ENCODE results near the gene IGFBPL1. TPM values are rescaled to one million over a fixed set of nuclear protein-coding genes. Genes with fewer than 3 reads are reported as not detected.

The IGFBPL1 gene
- polyA plus RNA-seq, 1 donor (not counting 4 experiments of a cell fraction or from before 2014, with no cell fraction given) = not detected

- H4K20me1 ChIP-seq (ENCODE audit: control insufficient read depth, extremely low read depth, insufficient read depth, low read length) = no peaks in the 10 kb centered on the region
- no peaks in the 10 kb centered on the region for H3K36me3 ChIP-seq (ENCODE audit: control insufficient read depth in 2 of 2, extremely low read depth in 1 of 2, insufficient read depth in 2 of 2, low read length in 2 of 2)
- no peak overlapping the region for H3K27ac ChIP-seq (ENCODE audit: control insufficient read depth, insufficient read depth, low read length)
- no peaks in the 10 kb centered on the region for H3K9me1 ChIP-seq (ENCODE audit: control insufficient read depth, extremely low read depth, insufficient read depth, low read length)
- H3K9me3 ChIP-seq (ENCODE audit: control insufficient read depth, low read depth, low read length) = no peaks in the 10 kb centered on the region
- H2AFZ ChIP-seq (ENCODE audit: control insufficient read depth, low read length) = no peak overlapping the region
- no peak for FAIRE-seq
- H3K27me3 ChIP-seq (ENCODE audit: control insufficient read depth, extremely low read depth, insufficient read depth, low read length) = peaks cover 12% of the 10 kb centered on the region
- no peak overlapping the region for H3K4me3 ChIP-seq (ENCODE audit: control insufficient read depth in 2 of 3, extremely low read depth in 1 of 3, insufficient read depth in 2 of 3, low read depth in 1 of 3, low read length in 3 of 3)
- dilution Hi-C loops (cut with MboI; ENCODE audit: extremely low pct_ligation_motif_present, low sequenced_read_pairs) = no loop called here
- no peak for DNase-seq (ENCODE audit: low read depth, low spot score)
- no peak for TF ChIP-seq CTCF (optimal IDR thresholded peaks at IDR 0.05 in 1 of 3, IDR thresholded peaks at IDR 0.05 in 1 of 3, conservative IDR thresholded peaks at IDR 0.05 in 1 of 3; ENCODE audit: extremely low read depth in 1 of 3, insufficient read depth in 2 of 3, low read length in 3 of 3)
- TF ChIP-seq EZH2 (IDR thresholded peaks at IDR 0.05; ENCODE audit: low read length) = no peak
- H3K79me2 ChIP-seq (ENCODE audit: control insufficient read depth, insufficient read depth, low read length) = no peaks in the 10 kb centered on the region
- H3K4me1 ChIP-seq (ENCODE audit: control insufficient read depth, extremely low read depth, insufficient read depth, low read length) = no peaks in the 10 kb centered on the region
- no peak overlapping the region for H3K9ac ChIP-seq (ENCODE audit: control insufficient read depth, extremely low read depth, insufficient read depth, low read length)
- no peak overlapping the region for H3K4me2 ChIP-seq (ENCODE audit: control insufficient read depth, extremely low read depth, insufficient read depth, low read depth, low read length)
Observed at GRCh38 chr9:38387066-38387465, 37.2 kb downstream of the IGFBPL1 start.

GRCh38 chr9:38386319-38386895 is 37.8 kb downstream of the IGFBPL1 start:
- DNase-seq (ENCODE audit: low read depth, low spot score) = no peak
- dilution Hi-C loops (cut with MboI; ENCODE audit: extremely low pct_ligation_motif_present, low sequenced_read_pairs) = no loop called here

More at GRCh38 chr9:38386319-38386895, 37.8 kb downstream of the IGFBPL1 start:
- H4K20me1 ChIP-seq (ENCODE audit: control insufficient read depth, extremely low read depth, insufficient read depth, low read length) = no peaks in the 10 kb centered on the region
- no peaks in the 10 kb centered on the region for H3K9me1 ChIP-seq (ENCODE audit: control insufficient read depth, extremely low read depth, insufficient read depth, low read length)
- TF ChIP-seq EZH2 (IDR thresholded peaks at IDR 0.05; ENCODE audit: low read length) (no peak), CTCF (optimal IDR thresholded peaks at IDR 0.05 in 1 of 3, IDR thresholded peaks at IDR 0.05 in 1 of 3, conservative IDR thresholded peaks at IDR 0.05 in 1 of 3; ENCODE audit: extremely low read depth in 1 of 3, insufficient read depth in 2 of 3, low read length in 3 of 3) (no peak)
- H2AFZ ChIP-seq (ENCODE audit: control insufficient read depth, low read length) = no peak overlapping the region
- peaks cover 9% of the 10 kb centered on the region for H3K27me3 ChIP-seq (ENCODE audit: control insufficient read depth, extremely low read depth, insufficient read depth, low read length)
- H3K9ac ChIP-seq (ENCODE audit: control insufficient read depth, extremely low read depth, insufficient read depth, low read length) = no peak overlapping the region
- no peak overlapping the region for H3K4me3 ChIP-seq (ENCODE audit: control insufficient read depth in 2 of 3, extremely low read depth in 1 of 3, insufficient read depth in 2 of 3, low read depth in 1 of 3, low read length in 3 of 3)
- H3K9me3 ChIP-seq (ENCODE audit: control insufficient read depth, low read depth, low read length) = no peaks in the 10 kb centered on the region
- no peak overlapping the region for H3K4me2 ChIP-seq (ENCODE audit: control insufficient read depth, extremely low read depth, insufficient read depth, low read depth, low read length)
- H3K4me1 ChIP-seq (ENCODE audit: control insufficient read depth, extremely low read depth, insufficient read depth, low read length) = no peaks in the 10 kb centered on the region
- no peak for FAIRE-seq
- no peak overlapping the region for H3K27ac ChIP-seq (ENCODE audit: control insufficient read depth, insufficient read depth, low read length)
- H3K36me3 ChIP-seq (ENCODE audit: control insufficient read depth in 2 of 2, extremely low read depth in 1 of 2, insufficient read depth in 2 of 2, low read length in 2 of 2) = no peaks in the 10 kb centered on the region
- no peaks in the 10 kb centered on the region for H3K79me2 ChIP-seq (ENCODE audit: control insufficient read depth, insufficient read depth, low read length)

All from keratinocyte (primary cell).